ENCODE measurements around the gene ZYX.
"Not testable (repeated sequence)": the region's sequence is repeated elsewhere in the genome, so short reads cannot be mapped to it uniquely, and the experiment has no call there.

Gene ZYX

DNA sequence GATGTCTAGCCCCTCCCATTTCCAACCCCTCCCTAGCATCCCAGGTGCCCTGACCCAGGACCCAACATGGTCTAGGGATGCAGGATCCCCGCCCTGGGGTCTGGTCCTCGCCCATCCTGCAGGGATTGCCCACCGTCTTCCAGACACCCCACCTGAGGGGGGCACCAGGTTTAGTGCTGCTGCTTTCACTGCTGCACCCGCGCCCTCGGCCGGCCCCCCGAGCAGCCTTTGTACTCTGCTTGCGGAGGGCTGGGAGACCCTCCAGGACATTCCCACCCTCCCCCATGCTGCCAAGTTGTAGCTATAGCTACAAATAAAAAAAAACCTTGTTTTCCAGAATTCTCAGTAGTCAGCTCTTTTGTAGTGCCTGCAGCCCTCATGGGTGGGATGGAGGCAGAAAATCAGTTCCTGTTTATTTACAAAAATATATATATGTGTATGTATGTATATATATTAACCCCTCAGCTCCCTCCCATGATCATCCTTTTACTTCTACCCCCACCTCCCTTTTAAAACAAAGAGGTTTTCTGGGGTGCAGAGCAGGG, 9.7 kb downstream of the ZYX start:
- Histone ChIP-seq H4K8ac (ENCODE audit: low read depth, low read length) (no peak overlapping the region), H3K4me3 (ENCODE audit: low read length in 2 of 2) (no peak overlapping the region), H2AFZ (ENCODE audit: low read length) (no peak overlapping the region), H3K36me3 (replicated peaks in 1 of 2; ENCODE audit: control insufficient read depth in 2 of 2, insufficient read depth in 2 of 2, low read length in 2 of 2) (peaks cover 45 to 68% of the 10 kb centered on the region in 2 donors), H2AK5ac (ENCODE audit: low read depth, low read length) (no peak overlapping the region), H3K18ac (ENCODE audit: low read length) (no peak overlapping the region), H2BK15ac (ENCODE audit: low read length) (no peak overlapping the region), H2BK120ac (ENCODE audit: low read depth, low read length) (no peak overlapping the region), H3K27ac (replicated peaks; ENCODE audit: low read length) (no peak overlapping the region), H3K14ac (ENCODE audit: low read length) (no peak overlapping the region), H3K4me1 (ENCODE audit: control insufficient read depth in 2 of 2, insufficient read depth in 1 of 2, low read depth in 1 of 2, low read length in 2 of 2) (peaks cover 3 to 5% of the 10 kb centered on the region in 2 donors), H2BK12ac (ENCODE audit: low read length) (no peak overlapping the region), H3K9me3 (replicated peaks in 1 of 2; ENCODE audit: control insufficient read depth in 2 of 2, insufficient read depth in 1 of 2, low read depth in 1 of 2, low read length in 2 of 2) (peaks cover 0 to 1% of the 10 kb centered on the region in 2 donors), H3K79me1 (ENCODE audit: low read depth, low read length) (peaks cover 5% of the 10 kb centered on the region), H3K23ac (ENCODE audit: low read depth, low read length, poor library complexity) (peak overlapping the region; percentile 45), H2BK5ac (ENCODE audit: low read length) (no peak overlapping the region), H3K4me2 (ENCODE audit: insufficient read depth, low read length, poor library complexity, severe bottlenecking) (no peak overlapping the region), H3K27me3 (ENCODE audit: control insufficient read depth in 3 of 3, insufficient read depth in 3 of 3, low read depth in 1 of 3, low read length in 3 of 3) (no peaks in the 10 kb centered on the region), H3K9ac (ENCODE audit: low read depth, low read length, poor library complexity) (no peak overlapping the region), H4K91ac (ENCODE audit: low read depth, low read length, poor library complexity) (no peak overlapping the region), H3K4ac (ENCODE audit: low read length) (no peak overlapping the region)
- DNase-seq (ENCODE audit: low spot score) = no peak
- WGBS, 2 donors (ENCODE audit: extremely low coverage in 2 of 2, insufficient read length in 2 of 2, insufficient replicate concordance in 1 of 2) = no CpG with 5 or more reads among the region's 9 CpGs

DNA sequence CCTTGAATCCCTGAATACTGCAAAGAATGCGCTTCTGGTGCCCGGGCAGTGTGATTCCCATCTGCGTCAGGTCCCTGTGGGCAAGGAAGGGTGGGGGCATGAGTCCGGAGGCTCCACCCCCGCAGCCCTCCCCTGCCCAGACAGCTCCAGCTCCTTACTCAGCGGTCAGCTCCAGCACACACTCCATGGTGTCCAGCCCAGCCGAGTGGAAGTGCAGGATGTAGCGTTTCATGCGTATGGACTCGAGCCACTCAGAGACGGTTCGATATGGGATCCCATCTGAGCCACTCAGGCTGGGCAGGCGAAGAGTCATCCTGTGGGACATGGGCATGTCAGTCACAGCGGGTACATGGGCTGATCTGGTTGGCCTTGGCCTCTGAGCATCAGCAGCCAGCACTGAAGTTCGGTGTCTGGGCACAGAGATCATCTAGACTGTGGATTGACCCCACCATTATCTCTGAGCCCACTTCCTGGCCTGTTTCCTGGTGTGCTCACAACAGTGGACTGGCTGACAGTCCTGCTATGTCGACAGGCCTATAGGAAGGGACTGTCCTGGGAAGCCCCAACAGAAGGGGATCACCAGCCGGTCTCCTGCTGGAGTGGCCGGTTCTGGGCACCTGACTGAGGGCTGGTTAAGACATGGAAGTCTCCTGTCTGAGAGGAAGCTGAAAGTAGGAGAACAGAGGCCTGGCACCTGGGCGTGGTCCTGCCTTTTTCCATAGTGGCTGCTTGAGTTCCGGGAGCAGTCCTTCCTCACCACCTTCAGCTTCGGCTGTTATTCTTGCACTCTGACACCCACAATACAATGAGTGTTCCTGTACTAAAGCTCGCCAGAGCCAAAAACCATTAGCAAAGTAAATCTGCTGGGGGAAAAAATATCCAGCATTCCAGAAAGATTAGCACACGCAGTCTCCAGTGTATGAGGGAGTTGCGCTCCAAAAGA, 10.6 kb downstream of the ZYX start:
- Histone ChIP-seq H3K18ac (ENCODE audit: low read length) (no peak overlapping the region), H3K27me3 (ENCODE audit: control insufficient read depth in 3 of 3, insufficient read depth in 3 of 3, low read depth in 1 of 3, low read length in 3 of 3) (no peaks in the 10 kb centered on the region), H2BK120ac (ENCODE audit: low read depth, low read length) (no peak overlapping the region), H2BK12ac (ENCODE audit: low read length) (no peak overlapping the region), H3K4ac (ENCODE audit: low read length) (no peak overlapping the region), H3K4me3 (ENCODE audit: low read length in 2 of 2) (no peak overlapping the region), H2AFZ (ENCODE audit: low read length) (no peak overlapping the region), H3K14ac (ENCODE audit: low read length) (no peak overlapping the region), H3K27ac (replicated peaks; ENCODE audit: low read length) (no peak overlapping the region), H3K23ac (ENCODE audit: low read depth, low read length, poor library complexity) (peak overlapping the region; percentile 34), H3K36me3 (replicated peaks in 1 of 2; ENCODE audit: control insufficient read depth in 2 of 2, insufficient read depth in 2 of 2, low read length in 2 of 2) (peaks cover 43 to 67% of the 10 kb centered on the region in 2 donors), H3K9me3 (replicated peaks in 1 of 2; ENCODE audit: control insufficient read depth in 2 of 2, insufficient read depth in 1 of 2, low read depth in 1 of 2, low read length in 2 of 2) (no peaks in the 10 kb centered on the region), H3K4me2 (ENCODE audit: insufficient read depth, low read length, poor library complexity, severe bottlenecking) (no peak overlapping the region), H4K8ac (ENCODE audit: low read depth, low read length) (no peak overlapping the region), H3K4me1 (ENCODE audit: control insufficient read depth in 2 of 2, insufficient read depth in 1 of 2, low read depth in 1 of 2, low read length in 2 of 2) (peaks cover 2 to 3% of the 10 kb centered on the region in 2 donors), H3K79me1 (ENCODE audit: low read depth, low read length) (peaks cover 5% of the 10 kb centered on the region), H2BK5ac (ENCODE audit: low read length) (no peak overlapping the region), H3K9ac (ENCODE audit: low read depth, low read length, poor library complexity) (no peak overlapping the region), H2BK15ac (ENCODE audit: low read length) (no peak overlapping the region), H2AK5ac (ENCODE audit: low read depth, low read length) (no peak overlapping the region), H4K91ac (ENCODE audit: low read depth, low read length, poor library complexity) (no peak overlapping the region)
- no peak for DNase-seq (ENCODE audit: low spot score)
- WGBS, 2 donors (ENCODE audit: extremely low coverage in 2 of 2, insufficient read length in 2 of 2, insufficient replicate concordance in 1 of 2) = no CpG with 5 or more reads among the region's 24 CpGs

- H3K4me1 ChIP-seq (ENCODE audit: control insufficient read depth in 2 of 2, insufficient read depth in 1 of 2, low read depth in 1 of 2, low read length in 2 of 2); H2BK5ac ChIP-seq (ENCODE audit: low read length); H3K9ac ChIP-seq (ENCODE audit: low read depth, low read length, poor library complexity); H3K27me3 ChIP-seq (ENCODE audit: control insufficient read depth in 3 of 3, insufficient read depth in 3 of 3, low read depth in 1 of 3, low read length in 3 of 3); H3K9me3 ChIP-seq (replicated peaks in 1 of 2; ENCODE audit: control insufficient read depth in 2 of 2, insufficient read depth in 1 of 2, low read depth in 1 of 2, low read length in 2 of 2); H4K91ac ChIP-seq (ENCODE audit: low read depth, low read length, poor library complexity); H2AFZ ChIP-seq (ENCODE audit: low read length); H3K4me3 ChIP-seq (ENCODE audit: low read length in 2 of 2); H3K18ac ChIP-seq (ENCODE audit: low read length); H3K79me1 ChIP-seq (ENCODE audit: low read depth, low read length); H3K14ac ChIP-seq (ENCODE audit: low read length); H3K4ac ChIP-seq (ENCODE audit: low read length); H3K23ac ChIP-seq (ENCODE audit: low read depth, low read length, poor library complexity); H3K27ac ChIP-seq (replicated peaks; ENCODE audit: low read length); H2BK15ac ChIP-seq (ENCODE audit: low read length); H2BK120ac ChIP-seq (ENCODE audit: low read depth, low read length); H3K4me2 ChIP-seq (ENCODE audit: insufficient read depth, low read length, poor library complexity, severe bottlenecking); H4K8ac ChIP-seq (ENCODE audit: low read depth, low read length); H2BK12ac ChIP-seq (ENCODE audit: low read length); DNase-seq (ENCODE audit: low spot score); H2AK5ac ChIP-seq (ENCODE audit: low read depth, low read length): not testable (repeated sequence)
- peaks cover 43 to 60% of the 10 kb centered on the region in 2 donors for H3K36me3 ChIP-seq (replicated peaks in 1 of 2; ENCODE audit: control insufficient read depth in 2 of 2, insufficient read depth in 2 of 2, low read length in 2 of 2)
- whole genome bisulfite sequencing, 2 donors (ENCODE audit: extremely low coverage in 2 of 2, insufficient read length in 2 of 2, insufficient replicate concordance in 1 of 2) = no CpG with 5 or more reads among the region's 8 CpGs
These were observed 11.3 kb downstream of the ZYX start for GRCh38 chr7:143392427-143392826.

DNA sequence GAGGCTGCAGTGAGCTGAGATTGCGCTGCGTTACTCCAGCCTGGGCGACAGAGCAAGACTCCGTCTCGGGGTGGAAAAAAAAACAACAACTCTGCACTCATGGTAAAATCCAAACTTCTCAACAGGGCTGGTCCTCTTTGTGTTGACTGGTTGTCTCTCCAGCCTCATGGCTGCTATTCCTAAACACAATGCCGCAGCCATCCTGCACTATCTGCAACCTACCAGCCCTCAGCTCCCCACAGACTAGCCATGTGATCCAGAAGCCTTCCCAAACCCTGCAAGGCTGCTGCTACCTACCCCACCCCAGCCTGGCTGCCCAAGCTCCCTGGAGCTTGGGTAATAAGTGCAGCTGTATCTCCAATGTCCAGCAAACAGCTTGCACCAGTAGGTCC, 11.7 kb downstream of the ZYX start:
- Histone ChIP-seq H3K27me3 (ENCODE audit: control insufficient read depth in 3 of 3, insufficient read depth in 3 of 3, low read depth in 1 of 3, low read length in 3 of 3) (no peaks in the 10 kb centered on the region), H3K14ac (ENCODE audit: low read length) (no peak overlapping the region), H2BK120ac (ENCODE audit: low read depth, low read length) (no peak overlapping the region), H3K23ac (ENCODE audit: low read depth, low read length, poor library complexity) (no peak overlapping the region), H2BK12ac (ENCODE audit: low read length) (no peak overlapping the region), H2AFZ (ENCODE audit: low read length) (no peak overlapping the region), H3K36me3 (replicated peaks in 1 of 2; ENCODE audit: control insufficient read depth in 2 of 2, insufficient read depth in 2 of 2, low read length in 2 of 2) (peaks cover 40 to 55% of the 10 kb centered on the region in 2 donors), H3K79me1 (ENCODE audit: low read depth, low read length) (peaks cover 2% of the 10 kb centered on the region), H3K4me2 (ENCODE audit: insufficient read depth, low read length, poor library complexity, severe bottlenecking) (no peak overlapping the region), H3K9ac (ENCODE audit: low read depth, low read length, poor library complexity) (no peak overlapping the region), H3K27ac (replicated peaks; ENCODE audit: low read length) (no peak overlapping the region), H3K4ac (ENCODE audit: low read length) (no peak overlapping the region), H3K9me3 (replicated peaks in 1 of 2; ENCODE audit: control insufficient read depth in 2 of 2, insufficient read depth in 1 of 2, low read depth in 1 of 2, low read length in 2 of 2) (no peaks in the 10 kb centered on the region), H2BK5ac (ENCODE audit: low read length) (no peak overlapping the region), H2AK5ac (ENCODE audit: low read depth, low read length) (no peak overlapping the region), H4K8ac (ENCODE audit: low read depth, low read length) (no peak overlapping the region), H4K91ac (ENCODE audit: low read depth, low read length, poor library complexity) (no peak overlapping the region), H2BK15ac (ENCODE audit: low read length) (no peak overlapping the region), H3K18ac (ENCODE audit: low read length) (no peak overlapping the region), H3K4me3 (ENCODE audit: low read length in 2 of 2) (no peak overlapping the region), H3K4me1 (ENCODE audit: control insufficient read depth in 2 of 2, insufficient read depth in 1 of 2, low read depth in 1 of 2, low read length in 2 of 2) (peaks cover 0 to 3% of the 10 kb centered on the region in 2 donors)
- WGBS, 2 donors (ENCODE audit: extremely low coverage in 2 of 2, insufficient read length in 2 of 2, insufficient replicate concordance in 1 of 2) = no CpG with 5 or more reads among the region's 6 CpGs
- DNase-seq (ENCODE audit: low spot score) = no peak

Measured in neuronal stem cell (in vitro differentiated cells).